Stimulated activated CD4-positive, alpha-beta T cell treated with anti-CD3 and anti-CD28 coated beads, Interleukin-4, amount 100 ng/mL, for 1 hour (primary cell): ENCODE measurements around the gene SLIT1.

Experiments
- DNase-seq: peaks from one replicate; pipeline ENCODE4 v3.0.0-alpha.2; 2020

The SLIT1 gene

DNA sequence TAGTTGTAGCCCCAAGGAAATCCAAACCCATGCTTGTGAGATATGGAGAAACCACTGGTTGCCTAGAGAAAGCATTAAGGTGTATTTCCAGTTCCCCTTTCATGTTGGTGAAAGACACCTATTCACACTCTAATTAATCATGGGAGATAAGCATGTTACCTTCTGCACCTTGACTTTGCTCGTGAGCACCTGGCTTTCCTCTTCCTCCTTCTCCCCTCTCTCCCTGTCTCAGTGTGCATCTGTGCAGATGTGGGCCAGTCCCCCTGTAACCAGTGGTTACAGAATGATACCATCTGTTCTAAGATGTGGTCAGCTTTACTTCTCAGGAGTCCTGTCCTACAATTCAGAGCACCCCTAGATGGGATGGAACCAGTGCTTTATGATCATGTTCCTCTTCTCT lies 193.0 kb downstream of the SLIT1 start:
- no peak for DNase-seq

DNA sequence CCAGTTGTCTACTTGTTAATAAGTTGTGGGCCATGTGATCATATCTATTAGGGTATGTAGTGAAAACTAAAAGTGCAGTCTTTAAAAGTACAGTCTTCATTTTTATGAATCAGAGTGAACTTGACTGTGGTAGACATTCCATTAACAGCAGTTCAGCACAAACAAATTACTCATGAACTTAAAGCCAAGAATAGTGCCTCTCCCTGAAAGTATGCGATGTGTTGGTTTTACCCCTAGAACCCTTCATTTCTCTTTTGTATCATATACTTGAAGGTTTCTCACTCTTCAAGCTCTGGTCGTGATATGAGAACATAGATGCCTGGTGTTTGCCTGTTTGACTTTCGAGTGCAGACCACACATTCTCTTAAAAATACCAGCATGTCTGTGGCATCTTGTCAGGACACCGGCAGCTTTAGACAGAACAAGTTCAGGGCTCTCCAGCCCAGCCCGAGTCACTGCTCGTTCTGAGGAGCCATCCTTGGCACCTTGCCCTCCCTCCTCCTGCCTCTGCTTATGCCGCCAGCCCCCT lies 194.4 kb downstream of the SLIT1 start:
- DNase-seq: no peak

DNA sequence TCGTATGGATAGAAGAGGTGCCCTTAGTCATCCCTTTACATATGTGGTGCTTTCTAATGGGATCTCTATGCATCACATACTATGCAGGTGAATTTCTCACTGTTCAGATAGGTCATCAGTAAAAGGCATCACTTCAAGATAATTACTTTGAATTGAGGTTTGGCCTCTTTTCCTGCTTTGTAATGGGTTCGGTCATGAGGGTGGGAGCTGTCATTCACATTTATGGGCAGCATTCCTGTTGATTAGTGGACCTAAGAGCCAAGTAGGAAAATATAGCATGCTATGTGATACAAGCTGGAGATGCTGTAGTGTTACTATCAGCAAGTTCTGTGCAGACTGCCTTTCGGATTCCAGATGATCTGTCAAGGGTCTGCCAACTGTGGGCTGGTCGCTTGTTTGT lies 197.3 kb downstream of the SLIT1 start:
- DNase-seq: no peak

DNA sequence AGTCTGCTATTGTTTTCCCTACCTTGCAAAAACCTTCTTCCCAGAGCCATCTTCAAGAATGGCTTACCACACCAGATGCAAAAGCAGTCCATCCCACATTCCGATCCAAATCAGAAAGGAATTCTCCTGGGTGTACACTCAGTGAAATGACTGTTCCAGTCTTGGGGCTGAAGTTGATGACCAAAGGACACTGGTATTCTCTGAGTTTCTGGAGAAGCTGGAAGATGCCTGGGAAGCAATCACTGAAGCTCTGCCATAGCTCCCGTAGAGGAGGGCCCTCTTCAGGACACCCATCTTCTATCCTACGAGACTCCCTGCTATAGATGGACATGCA lies 197.9 kb downstream of the SLIT1 start:
- no peak for DNase-seq

DNA sequence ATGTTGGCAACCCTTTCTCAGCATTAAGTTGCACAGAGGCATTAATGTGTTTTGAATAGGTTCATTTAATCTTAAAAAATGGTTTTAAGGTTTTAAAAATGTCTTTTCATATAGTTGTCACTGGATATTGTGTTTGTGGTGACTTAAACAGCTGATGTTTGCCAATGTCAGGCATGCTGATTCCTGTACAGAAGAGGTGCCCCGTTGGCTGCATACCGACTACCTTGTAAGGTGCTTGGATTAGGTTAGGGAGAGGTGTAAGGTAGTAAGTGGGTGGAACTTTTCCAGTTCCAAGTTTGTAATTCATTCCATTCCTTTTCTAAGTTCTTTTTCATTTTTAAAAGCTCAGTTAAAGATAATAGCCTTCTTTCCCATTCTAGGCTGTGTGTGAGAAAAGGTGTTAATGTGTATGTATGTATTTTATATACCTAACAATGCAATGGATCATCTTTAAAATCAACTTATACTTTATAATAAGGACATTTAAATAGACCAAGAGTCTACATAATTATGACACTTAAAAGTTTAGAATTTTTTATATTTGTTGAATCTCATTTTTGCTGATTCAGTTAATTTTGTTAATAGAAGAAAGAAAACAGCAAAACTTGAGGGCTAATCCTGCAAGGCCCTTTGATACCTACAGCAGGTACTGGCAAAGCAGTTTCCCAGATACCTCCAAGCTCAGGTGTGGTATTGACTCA lies 198.5 kb downstream of the SLIT1 start:
- DNase-seq: no peak

DNA sequence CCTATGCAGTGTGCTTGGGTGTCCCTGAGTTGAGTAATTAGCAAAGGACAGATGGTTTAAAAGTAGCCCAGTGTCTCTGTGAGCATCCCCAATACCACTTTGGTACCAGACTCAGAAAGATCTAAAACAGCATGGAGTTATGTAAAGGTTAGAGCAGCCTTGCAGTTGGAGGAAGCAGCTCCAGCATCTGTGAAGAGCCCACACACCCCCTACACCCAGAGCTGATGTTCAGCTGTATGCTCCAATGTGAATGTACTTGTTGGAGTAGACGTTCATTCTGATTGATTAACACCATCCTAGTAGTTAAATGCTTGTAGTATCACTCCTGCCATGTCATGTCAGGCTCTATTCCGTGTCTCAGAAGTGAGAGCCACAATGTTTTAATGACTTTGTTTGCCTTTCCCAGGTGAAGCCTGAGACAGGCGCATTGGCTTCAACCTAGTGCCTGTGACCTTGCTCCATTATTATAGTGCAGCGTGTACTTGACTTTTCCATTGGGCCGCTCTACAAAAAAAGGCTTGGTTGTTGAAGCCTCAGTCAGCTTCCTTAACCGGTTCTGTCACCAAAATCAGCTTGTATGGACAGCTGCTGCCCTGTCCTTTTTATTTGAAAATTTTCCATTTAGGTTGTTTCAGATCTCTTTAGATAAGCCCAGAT lies 199.4 kb downstream of the SLIT1 start:
- DNase-seq: no peak

DNA sequence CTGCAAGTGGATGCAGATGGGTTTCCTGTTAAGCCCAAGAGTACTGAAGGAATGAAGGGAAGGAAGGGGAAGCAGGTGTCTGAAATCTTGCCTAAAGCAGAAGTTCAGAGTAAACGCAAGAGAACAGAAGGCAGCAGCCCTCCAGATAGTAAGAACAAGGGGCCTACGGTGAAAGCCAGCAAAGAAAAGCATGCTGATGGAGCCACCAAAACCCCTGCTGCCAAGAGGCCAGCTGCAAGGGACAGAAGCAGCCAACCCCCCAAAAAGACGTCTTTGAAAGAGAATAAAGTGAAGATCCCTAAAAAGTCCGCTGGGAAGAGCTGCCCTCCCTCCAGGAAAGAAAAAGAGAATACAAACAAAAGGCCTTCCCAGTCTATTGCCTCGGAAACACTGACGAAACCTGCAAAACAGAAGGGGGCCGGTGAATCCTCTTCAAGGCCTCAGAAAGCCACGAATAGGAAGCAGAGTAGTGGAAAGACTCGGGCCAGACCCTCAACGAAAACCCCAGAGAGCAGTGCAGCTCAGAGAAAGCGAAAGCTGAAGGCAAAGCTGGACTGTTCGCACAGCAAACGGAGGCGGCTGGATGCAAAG lies 201.1 kb downstream of the SLIT1 start:
- DNase-seq: no peak

DNA sequence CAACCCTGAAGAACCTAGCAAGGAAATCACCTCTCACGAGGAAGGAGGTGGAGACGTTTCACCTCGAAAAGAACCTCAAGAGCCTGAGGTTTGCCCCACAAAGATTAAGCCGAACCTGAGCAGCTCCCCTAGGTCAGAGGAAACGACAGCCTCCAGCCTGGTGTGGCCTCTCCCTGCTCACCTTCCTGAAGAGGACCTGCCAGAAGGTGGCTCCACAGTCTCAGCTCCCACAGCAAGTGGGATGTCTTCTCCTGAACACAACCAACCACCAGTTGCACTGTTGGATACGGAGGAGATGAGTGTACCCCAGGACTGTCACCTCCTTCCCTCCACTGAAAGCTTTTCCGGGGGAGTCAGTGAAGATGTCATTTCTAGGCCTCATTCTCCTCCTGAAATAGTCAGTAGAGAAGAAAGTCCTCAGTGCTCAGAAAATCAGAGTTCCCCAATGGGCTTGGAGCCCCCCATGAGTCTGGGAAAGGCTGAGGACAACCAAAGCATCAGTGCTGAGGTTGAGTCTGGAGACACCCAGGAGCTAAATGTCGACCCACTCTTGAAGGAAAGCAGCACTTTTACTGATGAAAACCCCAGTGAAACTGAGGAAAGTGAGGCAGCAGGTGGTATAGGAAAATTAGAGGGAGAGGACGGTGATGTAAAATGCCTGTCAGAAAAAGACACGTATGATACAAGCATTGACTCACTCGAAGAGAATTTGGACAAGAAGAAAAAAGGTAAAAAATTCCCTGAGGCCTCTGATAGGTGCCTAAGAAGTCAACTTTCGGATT lies 203.4 kb downstream of the SLIT1 start:
- DNase-seq: no peak

DNA sequence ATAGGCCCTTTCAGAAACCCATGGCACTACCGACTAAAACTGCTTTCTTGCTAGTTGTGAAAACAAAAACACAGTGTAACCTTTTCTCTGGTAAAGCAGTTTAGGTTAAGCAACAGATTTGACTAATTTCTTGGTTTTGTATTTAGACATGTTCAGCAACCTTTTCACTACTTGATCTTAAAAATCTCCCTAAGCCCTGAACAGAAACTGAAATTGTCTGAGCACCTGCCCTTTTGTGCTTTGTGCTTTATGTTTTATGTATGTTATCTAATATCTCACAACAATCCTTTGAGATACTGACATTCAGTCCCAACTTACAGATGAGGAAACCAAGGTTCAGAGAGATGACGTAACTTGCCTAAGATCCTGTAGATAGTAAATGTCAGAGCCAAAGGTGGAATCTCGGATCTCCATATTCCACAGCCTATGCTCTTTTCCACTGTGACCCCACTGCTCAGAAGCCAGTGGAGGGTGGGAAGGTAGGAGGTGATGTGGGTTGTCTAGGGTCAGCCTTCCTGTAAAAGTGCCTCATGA lies 207.1 kb downstream of the SLIT1 start:
- DNase-seq: no peak

DNA sequence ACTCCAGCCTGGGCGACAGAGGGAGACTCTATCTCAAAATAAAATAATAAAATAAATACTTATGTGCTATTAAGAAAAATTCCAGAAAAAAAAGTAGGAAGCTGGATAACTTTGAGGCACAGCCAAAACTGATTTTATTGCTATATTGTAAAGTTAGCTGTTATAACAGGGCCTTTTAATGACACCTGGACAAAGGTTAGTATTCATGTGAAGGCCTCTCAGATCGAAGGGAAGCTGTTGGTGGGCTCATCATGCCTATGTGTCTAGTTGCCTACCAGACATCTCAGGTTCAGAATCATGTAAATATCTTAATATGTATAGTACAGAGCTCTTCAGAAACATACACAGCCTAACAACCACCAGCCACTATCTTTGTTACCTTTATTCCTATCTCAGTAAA lies 210.6 kb downstream of the SLIT1 start:
- no peak for DNase-seq

DNA sequence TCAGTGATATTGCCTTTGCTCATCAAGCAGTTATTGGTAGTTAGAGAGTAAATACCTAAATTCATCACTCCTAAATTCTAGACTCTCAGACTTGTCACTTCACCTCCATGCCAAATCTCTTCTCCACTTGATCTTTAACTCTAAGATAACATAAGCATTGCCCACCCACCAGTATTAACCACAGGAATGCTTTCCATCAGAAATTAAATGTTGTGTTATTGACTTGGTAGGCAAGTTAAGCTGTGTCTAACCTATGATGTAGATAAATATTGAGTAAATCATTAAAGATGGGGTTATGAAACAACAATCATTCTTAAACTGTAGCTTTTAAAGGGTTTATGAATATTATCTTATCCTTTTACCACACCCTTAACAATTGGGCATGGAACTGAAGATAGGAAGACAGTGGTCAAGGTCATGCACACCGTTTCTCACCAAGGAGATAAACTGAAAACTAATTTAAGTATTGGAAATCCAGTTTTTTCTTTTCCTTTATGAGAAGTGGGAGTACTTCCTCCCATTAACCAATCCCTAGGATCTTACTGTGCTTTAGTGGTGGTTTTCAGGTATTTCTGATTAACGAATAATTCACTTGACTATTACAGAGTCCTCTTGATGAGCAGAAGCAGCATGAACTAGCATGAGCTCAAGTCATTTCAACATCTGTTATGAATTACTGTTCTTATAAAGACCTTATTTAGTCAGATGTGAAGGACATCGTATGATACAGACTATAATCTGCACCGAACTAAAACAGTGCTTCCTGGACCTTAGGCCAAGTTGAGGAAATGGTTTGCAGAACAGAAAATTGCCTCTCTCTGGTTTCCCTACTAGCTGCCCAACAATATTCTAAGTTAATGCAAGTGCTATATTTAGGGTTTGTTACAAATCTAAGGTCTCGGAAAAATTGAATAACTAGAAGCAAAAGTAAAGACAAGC lies 211.7 kb downstream of the SLIT1 start:
- no peak for DNase-seq

DNA sequence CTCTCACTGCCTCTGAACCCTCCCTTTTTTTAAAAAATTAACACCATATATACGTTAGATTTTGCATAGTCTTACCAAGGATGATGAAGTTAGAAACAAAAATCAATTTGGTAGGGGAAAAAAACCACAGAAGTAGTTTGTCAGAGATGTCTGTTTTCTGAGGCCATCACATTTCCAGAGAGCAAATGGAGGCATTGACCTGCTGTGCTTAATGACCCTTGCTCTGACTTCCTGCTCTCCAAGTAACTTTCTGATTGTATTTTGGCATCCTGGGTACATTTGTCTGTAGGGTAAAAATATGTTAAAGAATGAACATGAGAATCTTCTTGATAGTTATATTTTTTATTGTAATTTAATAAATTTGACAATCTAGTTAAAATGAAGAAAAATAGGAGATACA lies 213.5 kb downstream of the SLIT1 start:
- no peak for DNase-seq

DNA sequence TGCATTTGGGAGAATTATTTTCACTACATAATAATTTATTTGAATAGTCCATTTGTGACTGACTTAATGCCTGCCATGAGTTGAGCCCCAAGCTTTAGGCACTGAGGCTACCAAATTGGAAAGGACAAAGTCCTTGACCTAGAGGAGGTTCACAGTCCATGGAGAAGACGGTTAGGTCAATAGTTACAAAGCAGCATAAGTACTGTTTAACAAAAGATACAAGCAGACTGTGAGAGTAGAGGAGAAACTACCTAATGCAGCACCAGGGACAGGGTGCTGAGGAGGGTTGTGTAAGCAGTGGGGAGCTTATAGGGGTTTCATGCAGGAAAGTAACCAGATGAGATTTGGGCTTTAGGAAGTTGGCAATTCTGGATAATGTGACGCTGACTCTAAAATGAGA lies 214.4 kb downstream of the SLIT1 start:
- no peak for DNase-seq

DNA sequence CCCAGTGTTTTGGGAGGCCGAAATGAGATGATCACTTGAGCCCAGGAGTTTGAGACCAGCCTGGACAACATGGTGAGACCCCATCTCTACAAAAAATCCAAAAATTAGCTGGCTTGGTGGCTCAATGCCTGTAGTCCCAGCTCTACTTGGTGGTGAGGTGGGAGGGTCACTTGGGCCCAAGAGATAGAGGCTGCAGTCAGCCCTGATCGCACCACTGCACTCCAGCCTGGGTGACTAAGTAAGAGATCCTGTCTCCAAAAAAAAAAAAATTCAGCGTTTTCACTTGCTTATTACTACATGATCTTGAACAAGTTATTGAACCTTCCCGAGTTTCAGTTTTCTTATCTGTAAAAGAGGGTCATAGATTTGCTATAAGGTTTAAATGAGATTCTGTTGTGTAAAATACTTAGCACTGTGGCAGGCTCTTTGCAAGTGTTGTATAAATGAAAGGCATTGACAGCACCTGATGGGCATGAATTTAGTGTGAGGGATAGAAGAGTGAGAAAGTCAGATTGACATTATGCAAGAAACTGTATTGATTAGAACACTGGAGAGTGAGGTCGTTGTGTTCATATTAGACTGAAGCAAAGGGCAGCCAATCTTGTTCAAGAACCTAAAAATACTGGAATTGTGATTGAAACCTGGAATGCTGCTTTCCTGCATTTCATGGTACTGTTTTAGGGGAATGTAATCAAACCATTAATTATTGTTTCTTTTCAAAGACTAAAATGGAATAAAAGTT lies 216.9 kb downstream of the SLIT1 start:
- DNase-seq: no peak

DNA sequence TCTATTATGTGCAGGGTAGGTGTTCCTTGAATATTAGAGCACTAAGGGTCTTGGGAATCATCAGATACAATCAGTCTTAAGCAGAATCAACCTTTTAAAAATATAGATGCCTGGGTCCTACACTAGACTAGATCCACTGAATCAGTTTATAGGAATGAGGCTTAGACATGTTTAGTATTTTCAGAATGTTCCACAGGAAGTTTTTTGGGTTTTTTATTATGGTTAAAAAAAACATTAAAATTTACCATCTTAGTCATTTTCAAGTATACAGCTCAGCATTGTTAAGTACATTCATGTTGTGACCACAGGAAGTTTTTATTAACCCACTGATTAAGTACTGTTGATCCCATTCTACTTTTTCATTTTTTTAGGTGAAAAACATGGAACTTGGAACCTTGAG lies 217.9 kb downstream of the SLIT1 start:
- no peak for DNase-seq

DNA sequence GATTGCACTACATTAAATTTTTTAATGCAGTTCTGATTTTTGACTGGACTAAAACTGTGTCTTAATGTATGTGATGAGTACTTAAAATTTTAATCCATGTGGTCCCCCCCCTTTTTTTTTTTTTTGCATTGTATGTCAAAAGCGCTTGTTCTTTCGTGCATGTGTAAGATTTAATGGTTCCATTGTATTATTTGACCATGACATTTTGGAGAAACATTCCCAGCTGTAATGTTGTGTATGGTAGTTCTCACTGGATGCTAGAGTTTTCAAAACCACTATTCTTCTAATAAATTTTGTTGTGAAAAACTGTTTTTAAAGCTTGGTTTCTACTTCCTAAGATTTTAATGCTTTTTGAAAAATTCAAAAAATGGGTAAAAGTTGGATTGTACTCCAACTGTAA lies 221.6 kb downstream of the SLIT1 start:
- no peak for DNase-seq

DNA sequence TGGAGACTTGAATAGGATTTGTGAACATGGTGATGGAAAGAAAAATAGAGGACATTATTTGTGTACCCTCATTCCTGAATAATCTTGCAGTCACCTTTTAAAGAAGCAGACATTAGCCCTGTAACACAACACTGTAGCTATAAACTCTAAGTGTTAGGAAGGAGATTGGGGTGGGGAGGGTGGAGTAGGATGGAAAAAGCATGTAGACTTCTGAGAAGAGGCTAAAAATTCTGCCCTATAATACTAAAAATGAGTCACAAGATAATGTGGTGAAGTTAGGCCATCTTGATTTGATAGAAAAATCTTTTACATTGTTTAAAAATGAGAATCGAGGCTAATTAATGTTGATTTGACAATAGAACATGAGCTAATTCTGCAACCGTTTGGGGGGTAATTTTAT lies 224.9 kb downstream of the SLIT1 start:
- DNase-seq: no peak

DNA sequence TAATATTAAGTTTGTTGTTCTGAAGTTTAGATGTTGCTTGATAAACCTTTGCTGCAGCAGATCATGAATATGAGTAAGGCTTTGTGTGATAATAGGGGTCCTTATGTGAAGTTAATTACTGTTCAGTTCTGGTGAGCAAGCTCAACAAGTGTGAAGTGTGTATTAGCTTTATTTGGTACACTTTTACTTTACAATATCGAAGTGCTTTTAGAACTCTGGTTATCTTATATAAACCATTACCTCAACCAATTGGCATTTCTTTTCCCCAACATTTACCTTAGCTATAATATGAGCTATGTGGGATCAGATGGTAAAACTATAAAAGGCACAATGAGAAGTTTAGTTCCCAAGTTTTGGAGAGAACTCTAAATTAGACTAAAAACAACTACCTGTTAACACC lies 226.0 kb downstream of the SLIT1 start:
- no peak for DNase-seq

DNA sequence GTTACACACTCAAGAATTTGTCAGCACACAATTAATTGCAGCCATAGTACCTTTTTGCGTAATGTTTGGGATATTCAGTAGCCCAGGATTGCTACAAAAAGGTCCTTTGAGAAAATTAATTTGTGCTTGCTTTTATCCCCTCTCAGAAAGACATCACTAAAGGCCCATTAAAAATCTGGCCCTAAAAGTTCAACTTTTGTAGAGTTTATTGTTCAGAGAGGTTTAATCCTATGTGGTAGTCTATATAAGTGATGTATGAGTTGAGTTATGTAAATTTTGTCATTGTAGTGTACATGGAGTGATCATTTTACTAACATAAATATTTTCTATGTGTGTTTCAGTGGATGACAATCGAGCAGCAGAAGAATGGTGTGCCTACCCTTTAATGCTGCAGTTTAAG lies 227.7 kb downstream of the SLIT1 start:
- no peak for DNase-seq

DNA sequence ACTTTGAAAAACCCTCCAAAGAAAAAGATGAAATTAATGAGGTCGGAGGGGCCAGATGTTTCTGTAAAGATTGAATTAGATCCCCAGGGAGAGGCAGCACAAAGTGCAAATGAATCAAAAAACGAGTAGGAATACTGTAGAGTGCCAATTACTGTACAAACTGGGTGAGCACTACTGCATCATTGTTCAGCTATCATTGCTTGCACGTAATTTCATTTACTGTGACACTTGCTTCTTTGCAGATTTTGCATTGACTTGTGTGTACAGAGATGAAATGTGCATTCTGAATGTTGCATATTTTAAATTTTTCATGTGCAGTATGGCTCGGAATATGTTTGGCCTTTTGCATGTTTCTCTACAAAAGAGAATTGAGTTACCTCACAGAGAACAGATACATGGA lies 230.0 kb downstream of the SLIT1 start:
- DNase-seq: no peak

DNA sequence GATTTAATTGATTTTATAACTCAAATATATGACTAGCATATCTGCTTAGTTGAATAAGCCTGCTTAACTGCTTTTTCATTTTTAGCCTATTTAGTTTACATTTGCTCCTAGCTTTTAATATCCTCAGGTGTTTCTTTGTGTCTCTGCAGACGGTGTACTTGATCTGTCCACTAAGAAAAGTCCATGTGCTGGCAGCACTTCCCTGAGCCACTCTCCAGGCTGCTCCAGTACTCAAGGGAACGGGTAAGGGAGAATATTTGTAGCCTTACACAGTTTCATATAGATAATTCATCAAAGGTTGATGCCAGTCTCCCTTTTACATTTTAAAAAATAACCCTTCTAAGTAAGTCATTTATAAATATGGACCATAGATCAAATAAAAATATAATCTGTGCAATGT lies 233.8 kb downstream of the SLIT1 start:
- DNase-seq: no peak
